ENCODE results near the gene URB1.
A peak's percentile ranks its signal among the peaks of the same experiment; 100 is the strongest.
"Not testable (repeated sequence)": the region's sequence is repeated elsewhere in the genome, so short reads cannot be mapped to it uniquely, and the experiment has no call there.

The URB1 gene, protein sequence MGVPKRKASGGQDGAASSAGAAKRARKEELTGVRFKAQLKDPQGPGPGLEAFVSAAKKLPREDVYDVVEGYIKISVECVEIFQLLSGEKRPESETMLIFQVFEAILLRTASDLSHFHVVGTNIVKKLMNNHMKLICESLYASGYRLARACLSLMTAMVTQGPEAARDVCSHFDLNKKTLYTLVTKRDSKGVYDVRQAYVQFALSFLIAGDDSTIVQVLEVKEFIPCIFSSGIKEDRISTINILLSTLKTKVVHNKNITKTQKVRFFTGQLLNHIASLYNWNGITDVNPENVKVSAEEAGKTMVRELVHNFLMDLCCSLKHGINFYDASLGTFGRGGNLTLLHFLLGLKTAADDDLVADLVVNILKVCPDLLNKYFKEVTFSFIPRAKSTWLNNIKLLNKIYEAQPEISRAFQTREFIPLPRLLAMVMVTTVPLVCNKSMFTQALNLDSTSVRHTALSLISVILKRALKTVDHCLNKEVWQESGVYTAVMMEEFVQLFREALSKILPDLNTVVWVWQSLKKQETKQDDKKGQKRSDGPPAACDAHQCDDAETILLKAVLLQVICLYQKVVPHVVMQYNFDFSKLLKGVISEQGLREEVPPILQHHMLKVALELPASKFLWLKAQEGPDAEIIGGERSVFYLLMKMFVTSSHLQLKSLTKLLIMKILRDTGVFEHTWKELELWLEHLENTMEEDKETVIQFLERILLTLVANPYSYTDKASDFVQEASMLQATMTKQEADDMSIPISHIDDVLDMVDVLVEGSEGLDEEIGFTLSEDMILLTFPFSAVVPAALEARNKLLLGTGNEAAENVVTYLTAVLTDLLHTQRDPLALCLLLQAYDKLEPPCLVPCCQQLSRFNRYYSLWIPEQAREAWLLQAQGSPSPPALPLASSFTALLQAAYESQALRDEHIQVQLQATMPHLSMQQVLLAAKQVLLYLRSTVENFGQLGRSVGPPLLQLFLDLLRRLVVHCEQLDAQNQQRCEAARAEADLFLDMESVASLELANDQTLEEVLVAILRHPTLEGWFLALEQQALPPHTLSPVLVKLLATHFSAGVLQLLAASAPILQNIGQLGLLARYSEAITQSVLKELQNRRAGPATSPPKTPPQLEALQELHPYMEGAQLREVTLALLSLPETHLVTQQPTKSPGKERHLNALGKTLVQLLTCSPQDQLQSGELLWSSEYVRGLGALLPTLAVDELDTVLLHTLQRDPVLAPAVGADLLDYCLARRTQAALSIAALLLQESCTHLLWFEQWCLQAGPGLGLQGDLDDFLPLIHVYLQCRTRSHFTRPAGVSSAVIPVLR (N-terminal part only)

DNA sequence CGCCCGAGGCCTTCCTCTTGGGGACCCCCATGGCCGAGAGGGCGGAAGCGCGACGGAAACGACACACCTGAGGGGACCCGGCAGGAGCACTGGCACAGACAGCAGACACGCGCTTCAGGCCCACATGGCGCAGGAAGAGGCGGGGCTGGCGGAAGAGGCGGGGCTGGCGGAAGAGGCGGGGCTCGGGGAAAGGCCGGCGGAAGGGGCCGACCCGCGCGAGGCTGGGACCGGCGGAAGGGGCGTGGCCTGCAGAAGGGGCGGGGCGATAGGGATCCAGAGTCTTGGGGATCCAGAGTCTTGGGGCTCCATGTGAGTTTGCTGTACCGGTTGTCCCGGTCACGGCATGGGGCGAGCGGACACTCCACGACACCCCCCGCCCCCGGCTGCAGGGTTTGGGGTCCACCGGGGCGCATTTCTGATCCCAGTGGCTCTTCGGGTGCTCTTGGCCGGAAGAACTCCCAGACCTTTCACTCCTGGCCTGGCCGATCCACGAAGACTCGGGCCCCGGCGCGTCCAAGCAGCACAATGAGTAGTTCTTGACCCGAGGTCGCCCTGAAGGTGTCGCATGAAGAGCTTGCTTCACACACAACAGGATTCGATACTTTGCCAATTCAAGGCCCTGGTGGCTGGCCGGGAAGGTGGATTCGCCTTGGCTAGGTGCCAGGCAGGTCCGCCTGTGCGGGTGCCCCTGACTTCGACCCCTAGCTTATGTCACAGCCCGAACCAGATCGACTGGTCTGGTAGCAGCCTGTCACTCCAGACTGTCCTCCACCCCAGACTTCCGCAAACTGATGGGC is at the start of gene URB1:
URB1 (minus strand) TSS at position 133 of the 797 bp plus-strand sequence; CDS start at position 31, 102 bp downstream.
- H3K36me3 Mint-ChIP-seq: peaks cover 5% of the 10 kb centered on the region
- H3K27ac Mint-ChIP-seq: peak within 1 kb of the TSS; percentile 85
- CTCF ChIA-PET: interaction anchor here (1.0 to 1.1 kb wide), 2 partner anchors 208 to 209 kb away, joined by 3 read pairs; no protein-coding TSS in a partner anchor
- DNase-seq: peak; percentile 97
- H3K4me3 Mint-ChIP-seq: peak within 1 kb of the TSS; percentile 83
- peaks cover 48% of the 10 kb centered on the region for H3K4me1 Mint-ChIP-seq
- peaks cover 20% of the 10 kb centered on the region for H3K27me3 Mint-ChIP-seq
- H3K9me3 Mint-ChIP-seq: peaks cover 1% of the 10 kb centered on the region

DNA sequence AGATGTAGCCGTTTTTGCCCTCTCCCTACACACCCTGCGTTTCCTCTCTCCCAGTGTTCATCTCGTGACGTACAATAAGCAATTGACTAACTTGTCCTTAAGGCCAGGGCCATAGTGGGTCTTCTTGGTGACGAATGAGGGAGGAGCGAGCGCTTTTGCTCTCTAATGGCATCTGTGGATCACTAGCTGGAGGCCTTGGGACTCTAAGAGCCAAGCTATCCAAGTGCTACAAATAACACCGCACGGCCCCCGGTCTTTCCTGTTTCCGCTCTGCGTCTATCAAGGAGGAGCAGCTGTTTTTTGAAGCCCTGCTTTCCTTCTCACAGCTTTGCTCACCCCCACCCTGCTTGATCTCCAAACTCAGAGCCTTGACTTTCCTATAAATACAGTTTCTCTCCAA is 44.9 kb upstream of the URB1 start:
- Mint-ChIP-seq H3K4me1 (peaks cover 6% of the 10 kb centered on the region), H3K27ac (no peak overlapping the region), H3K27me3 (no peaks in the 10 kb centered on the region), H3K36me3 (no peaks in the 10 kb centered on the region), H3K9me3 (peaks cover 8% of the 10 kb centered on the region), H3K4me3 (no peak overlapping the region)
- no peak for DNase-seq
- CTCF ChIA-PET: no interaction called here

DNA sequence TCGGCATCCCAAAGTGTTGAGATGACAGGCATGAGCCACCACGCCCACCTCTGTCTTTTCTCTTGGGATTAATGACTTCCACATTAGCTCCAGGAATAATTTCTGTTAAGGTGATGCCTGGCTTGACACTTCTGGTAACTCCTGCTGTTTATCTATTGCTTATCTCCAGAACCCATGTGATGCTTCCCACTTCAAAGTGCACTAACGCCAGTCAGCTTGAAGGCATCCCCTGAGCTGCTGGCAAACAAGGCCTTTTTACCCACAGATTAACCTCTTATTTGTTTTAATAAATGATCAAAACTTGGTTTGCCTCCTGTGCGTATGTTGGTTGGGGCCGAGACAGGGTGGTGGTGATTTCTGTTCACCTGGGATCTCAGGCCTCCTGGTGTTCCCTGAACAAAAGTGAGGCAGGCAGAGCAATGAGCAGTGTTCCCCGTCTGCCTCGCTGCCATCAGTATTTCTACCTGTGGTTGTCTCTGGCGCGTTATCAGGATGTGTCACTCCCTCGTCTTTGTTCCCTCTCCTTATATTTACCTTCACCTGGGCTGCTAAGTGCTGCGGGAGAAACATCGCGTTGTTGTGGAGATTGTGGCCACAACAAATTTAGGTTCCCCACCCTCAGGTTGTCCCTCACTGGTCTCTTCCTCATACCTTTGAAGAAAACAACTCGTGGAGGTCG is 40.3 kb upstream of the URB1 start:
- H3K4me3 Mint-ChIP-seq, H3K36me3 Mint-ChIP-seq, CTCF ChIA-PET, DNase-seq, H3K9me3 Mint-ChIP-seq, H3K4me1 Mint-ChIP-seq, H3K27ac Mint-ChIP-seq, H3K27me3 Mint-ChIP-seq: not testable (repeated sequence)

DNA sequence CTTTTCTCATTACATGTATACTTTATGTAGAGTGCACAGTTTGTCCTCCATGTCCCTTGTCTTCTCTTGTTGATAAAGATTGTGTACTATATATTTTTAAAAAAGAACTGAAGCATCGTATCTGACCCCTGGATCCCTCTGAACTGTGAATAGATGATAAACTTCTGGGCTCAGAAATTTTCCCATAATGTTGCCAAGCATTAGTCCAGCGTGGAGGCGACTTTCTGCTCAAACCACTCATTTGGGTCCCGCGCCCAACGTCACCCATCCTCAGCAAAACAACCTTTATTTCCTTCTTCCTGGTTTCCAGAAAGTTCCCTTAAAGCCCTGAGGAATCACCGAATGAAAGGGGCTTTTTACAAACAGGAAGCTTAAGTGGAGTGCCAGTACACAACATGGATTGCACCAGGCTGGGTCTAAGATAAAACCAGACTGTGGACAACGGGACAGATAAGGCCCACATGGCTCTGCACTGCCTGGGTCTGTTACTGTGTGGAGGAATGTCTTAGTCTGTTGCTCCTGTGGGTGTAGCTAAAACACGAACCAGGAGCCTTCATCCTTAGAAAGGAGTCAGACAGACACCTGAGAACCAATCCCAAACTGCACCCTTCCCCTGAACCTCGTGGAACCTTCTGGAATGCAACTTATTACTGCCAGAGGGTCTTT is 35.3 kb upstream of the URB1 start:
- H3K27ac Mint-ChIP-seq: no peak overlapping the region

GRCh38 chr21:32426592-32427051 is 33.8 kb upstream of the URB1 start:
- CTCF ChIA-PET: interaction anchor here (0.6 kb wide), 1 partner anchor 12 kb away, joined by 3 read pairs; no protein-coding TSS in a partner anchor
- Mint-ChIP-seq H3K9me3 (peaks cover 2% of the 10 kb centered on the region), H3K27ac (no peak overlapping the region), H3K4me3 (no peak overlapping the region), H3K4me1 (no peaks in the 10 kb centered on the region), H3K36me3 (no peaks in the 10 kb centered on the region), H3K27me3 (no peaks in the 10 kb centered on the region)
- no peak for DNase-seq

More for the DNA sequence above, 35.3 kb upstream of the URB1 start:
- no peak overlapping the region for H3K4me3 Mint-ChIP-seq
- peaks cover 2% of the 10 kb centered on the region for H3K9me3 Mint-ChIP-seq
- H3K27me3 Mint-ChIP-seq: no peaks in the 10 kb centered on the region
- no peaks in the 10 kb centered on the region for H3K4me1 Mint-ChIP-seq
- CTCF ChIA-PET: no interaction called here
- DNase-seq: no peak
- no peaks in the 10 kb centered on the region for H3K36me3 Mint-ChIP-seq

DNA sequence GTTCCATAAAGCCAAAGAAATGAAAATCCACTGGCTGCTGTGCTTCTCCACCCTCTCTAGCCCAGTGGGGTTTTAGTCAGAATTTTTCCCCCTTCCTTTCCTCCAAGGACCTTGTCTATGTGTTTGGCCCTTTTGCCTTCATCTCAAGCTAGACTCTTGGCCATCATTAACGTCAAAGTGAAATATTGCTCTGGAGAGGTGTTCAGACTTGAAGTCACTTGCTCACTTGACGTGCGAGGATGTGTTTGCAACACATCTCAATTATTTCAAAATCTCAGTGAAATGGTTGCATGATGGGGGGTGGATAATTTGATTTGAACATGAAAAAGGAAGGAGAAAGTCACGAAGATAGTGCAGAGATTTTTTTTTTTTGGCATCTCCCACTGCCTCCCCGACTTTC is 33.3 kb upstream of the URB1 start:
- no peaks in the 10 kb centered on the region for H3K36me3 Mint-ChIP-seq
- H3K9me3 Mint-ChIP-seq: peaks cover 2% of the 10 kb centered on the region
- no peak overlapping the region for H3K27ac Mint-ChIP-seq
- DNase-seq: no peak
- no peaks in the 10 kb centered on the region for H3K4me1 Mint-ChIP-seq
- no peaks in the 10 kb centered on the region for H3K27me3 Mint-ChIP-seq
- CTCF ChIA-PET: interaction anchor here (0.6 kb wide), 1 partner anchor 12 kb away, joined by 3 read pairs; no protein-coding TSS in a partner anchor
- no peak overlapping the region for H3K4me3 Mint-ChIP-seq

- no peaks in the 10 kb centered on the region for H3K36me3 Mint-ChIP-seq
- no peaks in the 10 kb centered on the region for H3K4me1 Mint-ChIP-seq
- H3K9me3 Mint-ChIP-seq: peaks cover 2% of the 10 kb centered on the region
- no peak for DNase-seq
- no peak overlapping the region for H3K4me3 Mint-ChIP-seq
- CTCF ChIA-PET: no interaction called here
- H3K27ac Mint-ChIP-seq: no peak overlapping the region
- no peaks in the 10 kb centered on the region for H3K27me3 Mint-ChIP-seq
Observed at GRCh38 chr21:32425628-32426027, 32.8 kb upstream of the URB1 start.

DNA sequence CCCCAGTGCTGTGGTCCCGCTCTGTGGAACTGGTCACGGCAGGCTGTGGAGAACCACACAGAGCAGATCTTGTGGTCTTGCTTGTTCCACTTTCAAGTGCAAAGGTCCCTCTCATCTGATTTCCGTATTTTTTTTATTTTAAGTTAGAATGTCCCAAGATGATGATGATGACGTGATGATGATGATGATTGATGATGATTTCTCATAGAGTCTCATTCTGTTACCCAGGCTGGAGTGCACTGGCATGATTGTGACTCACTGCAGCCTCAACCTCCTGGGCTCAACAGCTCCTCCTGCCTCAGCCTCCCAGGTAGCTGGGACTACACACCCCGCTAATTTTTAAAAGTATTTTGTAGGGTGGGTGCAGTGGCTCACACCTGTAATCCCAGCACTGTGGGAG is 31.9 kb upstream of the URB1 start:
- Mint-ChIP-seq H3K4me3 (no peak overlapping the region), H3K36me3 (no peaks in the 10 kb centered on the region), H3K4me1 (no peaks in the 10 kb centered on the region), H3K27ac (no peak overlapping the region), H3K9me3 (no peaks in the 10 kb centered on the region), H3K27me3 (no peaks in the 10 kb centered on the region)
- CTCF ChIA-PET: no interaction called here
- DNase-seq: no peak

DNA sequence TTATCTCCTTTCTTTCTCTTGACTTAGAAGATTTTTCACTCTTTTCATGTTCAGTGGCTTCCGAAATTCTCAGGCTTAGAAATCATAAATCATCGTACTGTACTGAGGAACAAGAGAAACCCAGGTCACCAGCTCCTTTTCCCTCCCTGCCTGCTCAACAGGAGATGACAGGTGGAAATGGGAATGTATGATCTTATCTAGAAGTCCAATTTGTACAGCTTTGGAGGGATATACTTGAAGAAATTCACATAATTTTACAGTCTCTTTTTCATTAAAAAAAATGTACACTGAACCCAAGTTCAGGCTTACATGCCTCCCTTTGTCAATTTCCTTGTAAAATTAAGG is 31.4 kb upstream of the URB1 start:
- Mint-ChIP-seq H3K36me3 (no peaks in the 10 kb centered on the region), H3K4me3 (no peak overlapping the region), H3K27ac (no peak overlapping the region), H3K9me3 (no peaks in the 10 kb centered on the region), H3K4me1 (no peaks in the 10 kb centered on the region), H3K27me3 (no peaks in the 10 kb centered on the region)
- CTCF ChIA-PET: no interaction called here
- no peak for DNase-seq

- Mint-ChIP-seq H3K4me3 (no peak overlapping the region), H3K36me3 (no peaks in the 10 kb centered on the region), H3K27ac (no peak overlapping the region), H3K4me1 (no peaks in the 10 kb centered on the region), H3K9me3 (no peaks in the 10 kb centered on the region), H3K27me3 (no peaks in the 10 kb centered on the region)
- DNase-seq: no peak
- CTCF ChIA-PET: no interaction called here
Observed at GRCh38 chr21:32423320-32424190, 30.7 kb upstream of the URB1 start.

- Mint-ChIP-seq H3K27ac (no peak overlapping the region), H3K36me3 (no peaks in the 10 kb centered on the region), H3K4me3 (no peak overlapping the region), H3K4me1 (no peaks in the 10 kb centered on the region), H3K27me3 (peaks cover 3% of the 10 kb centered on the region), H3K9me3 (no peaks in the 10 kb centered on the region)
- CTCF ChIA-PET: interaction anchor here (1.0 to 1.4 kb wide), 2 partner anchors 10 to 146 kb away, joined by 3 read pairs; no protein-coding TSS in a partner anchor
- DNase-seq: no peak
Observed at GRCh38 chr21:32422064-32422463, 29.3 kb upstream of the URB1 start.

DNA sequence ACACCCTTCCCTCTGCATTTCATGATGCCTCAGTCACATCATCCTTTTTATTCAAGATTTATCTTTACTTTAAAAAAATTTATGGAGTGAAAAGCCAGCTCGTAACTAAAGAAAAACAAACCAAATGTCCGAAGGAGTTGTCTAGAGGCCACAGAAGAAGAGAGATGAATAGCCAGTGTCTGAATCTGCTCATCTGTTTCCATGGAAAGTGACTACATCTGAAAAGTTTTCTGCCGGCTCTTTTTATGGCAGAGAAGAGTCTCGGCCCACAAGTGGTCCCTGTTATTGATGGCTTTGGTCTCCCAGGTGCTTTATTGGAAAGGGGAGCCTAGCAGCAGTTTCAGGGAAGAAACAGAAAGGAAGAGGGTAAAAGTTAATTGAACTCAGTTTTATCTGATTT is 25.3 kb upstream of the URB1 start:
- CTCF ChIA-PET: no interaction called here
- H3K27ac Mint-ChIP-seq: no peak overlapping the region
- no peak overlapping the region for H3K4me3 Mint-ChIP-seq
- H3K36me3 Mint-ChIP-seq: no peaks in the 10 kb centered on the region
- H3K4me1 Mint-ChIP-seq: peaks cover 9% of the 10 kb centered on the region
- no peaks in the 10 kb centered on the region for H3K9me3 Mint-ChIP-seq
- no peak for DNase-seq
- peaks cover 11% of the 10 kb centered on the region for H3K27me3 Mint-ChIP-seq
